WTC11 (cell line): ENCODE data around the gene NSF. TPM values are rescaled to one million over a fixed set of nuclear protein-coding genes. Genes with fewer than 3 reads are reported as not detected.

Source experiments
- ATAC-seq: fragments of 200-7000 bp; cut with Tn5 transposase; 2 replicates; pipeline ENCODE4 v1.10.0; 2021; ENCODE audit warnings: mild to moderate bottlenecking, moderate library complexity
- CTCF ChIA-PET: fragments of 300-600 bp; sonication (Branson Sonifier 250); formaldehyde crosslinking; loops from one replicate; lab custom pipeline; 2021; ENCODE audit warnings: antibody characterized with exemption; lab: Charles Lee
- POLR2A ChIA-PET: fragments of 350-600 bp; sonication (Branson Sonifier 250); formaldehyde crosslinking; loops from one replicate; lab custom pipeline; 2021; ENCODE audit warnings: antibody characterized with exemption; lab: Charles Lee
- DNase-seq: peaks from one replicate; pipeline ENCODE4 v3.0.0; 2021; ENCODE audit warnings: low spot score
- H3K27ac Mint-ChIP-seq: 2 replicates; pipeline ENCODE4 v1.8.0; 2021; ENCODE audit warnings: mixed read lengths
- H3K27me3 Mint-ChIP-seq: 2 replicates; pipeline ENCODE4 v1.8.0; 2021; ENCODE audit warnings: low read depth, mild to moderate bottlenecking, moderate library complexity, mixed read lengths
- H3K36me3 Mint-ChIP-seq: 2 replicates; pipeline ENCODE4 v1.8.0; 2021; ENCODE audit warnings: mixed read lengths
- H3K4me1 Mint-ChIP-seq: 2 replicates; pipeline ENCODE4 v1.8.0; 2022; ENCODE audit warnings: mixed read lengths
- H3K4me3 Mint-ChIP-seq: 2 replicates; pipeline ENCODE4 v1.8.0; 2021; ENCODE audit warnings: mild to moderate bottlenecking, moderate library complexity, mixed read lengths
- H3K9me3 Mint-ChIP-seq: 2 replicates; pipeline ENCODE4 v1.8.0; 2021; ENCODE audit warnings: mixed read lengths
- CDX4 ChIP-seq: fragments of 250-450 bp; sonication (Bioruptor Pico); IDR thresholded peaks from 2 replicates; pipeline ENCODE4 v1.9.0; 2021; ENCODE audit warnings: moderate library complexity, mild to moderate bottlenecking, inconsistent platforms, borderline replicate concordance
- CREM ChIP-seq: sonication (generic); formaldehyde crosslinking; IDR thresholded peaks from 2 replicates; pipeline ENCODE4 v1.8.1; 2022; ENCODE audit warnings: mild to moderate bottlenecking, missing genetic modification reagents, moderate library complexity
- ESRRA ChIP-seq: sonication (generic); formaldehyde crosslinking; IDR thresholded peaks from 2 replicates; pipeline ENCODE4 v1.8.1; 2022; ENCODE audit warnings: mild to moderate bottlenecking, missing genetic modification reagents, borderline replicate concordance
- HMGA2 ChIP-seq: fragments of 250-450 bp; sonication (Bioruptor Pico); IDR thresholded peaks from 2 replicates; pipeline ENCODE4 v1.4.0; 2021; ENCODE audit warnings: mild to moderate bottlenecking, moderate library complexity
- JAZF1 ChIP-seq: fragments of 250-450 bp; sonication (Bioruptor Pico); IDR thresholded peaks from 2 replicates; pipeline ENCODE4 v1.9.0; 2021; ENCODE audit warnings: moderate library complexity, mild to moderate bottlenecking, inconsistent platforms
- JUN ChIP-seq: sonication (generic); formaldehyde crosslinking; IDR thresholded peaks from 2 replicates; pipeline ENCODE4 v1.8.0; 2023; ENCODE audit warnings: mild to moderate bottlenecking, missing genetic modification reagents
- NFATC4 ChIP-seq: fragments of 250-450 bp; sonication (Bioruptor Pico); IDR thresholded peaks from 2 replicates; pipeline ENCODE4 v1.9.0; 2021; ENCODE audit warnings: mild to moderate bottlenecking
- NR1H2 ChIP-seq: sonication (generic); formaldehyde crosslinking; IDR thresholded peaks from 2 replicates; pipeline ENCODE4 v1.9.0; 2021; ENCODE audit warnings: mild to moderate bottlenecking, moderate library complexity, missing genetic modification reagents
- PRRX2 ChIP-seq: fragments of 250-450 bp; sonication (Bioruptor Pico); IDR thresholded peaks from 2 replicates; pipeline ENCODE4 v1.8.0; 2021; ENCODE audit warnings: mild to moderate bottlenecking
- SMAD4 ChIP-seq: sonication (generic); formaldehyde crosslinking; IDR thresholded peaks from 2 replicates; pipeline ENCODE4 v1.8.0; 2022; ENCODE audit warnings: mild to moderate bottlenecking, missing genetic modification reagents
- TCF7 ChIP-seq: sonication (generic); formaldehyde crosslinking; IDR thresholded peaks from 2 replicates; pipeline ENCODE4 v1.8.0; 2022; ENCODE audit warnings: mild to moderate bottlenecking, low read depth, missing genetic modification reagents, moderate library complexity
- TP53 ChIP-seq: sonication (generic); formaldehyde crosslinking; IDR thresholded peaks from 2 replicates; pipeline ENCODE4 v1.8.1; 2023; ENCODE audit warnings: mild to moderate bottlenecking, missing genetic modification reagents
- ZNF416 ChIP-seq: fragments of 250-450 bp; sonication (Bioruptor Pico); IDR thresholded peaks from 2 replicates; pipeline ENCODE4 v1.9.0; 2021; ENCODE audit warnings: mild to moderate bottlenecking, inconsistent platforms
- total RNA-seq: library from RNA; stranded (reverse); gene quantifications from 3 replicates; pipeline ENCODE4 v1.2.3, GENCODE V29; 2021
- TF ChIP-seq, protein P1 (sequence below): sonication (generic); formaldehyde crosslinking; IDR thresholded peaks from 2 replicates; pipeline ENCODE4 v1.8.0; 2022; ENCODE audit warnings: missing genetic modification reagents
- TF ChIP-seq, protein P2 (sequence below): sonication (generic); formaldehyde crosslinking; IDR thresholded peaks from 2 replicates; pipeline ENCODE4 v1.8.1; 2022; ENCODE audit warnings: low read depth, mild to moderate bottlenecking, moderate library complexity, missing genetic modification reagents, borderline replicate concordance
- TF ChIP-seq, protein P3 (sequence below): fragments of 250-450 bp; sonication (Bioruptor Pico); IDR thresholded peaks from 2 replicates; pipeline ENCODE4 v1.9.0; 2021; ENCODE audit warnings: mild to moderate bottlenecking, borderline replicate concordance
- TF ChIP-seq, protein P4 (sequence below): fragments of 250-450 bp; sonication (Bioruptor Pico); IDR thresholded peaks from 2 replicates; pipeline ENCODE4 v1.8.0; 2021; ENCODE audit warnings: mild to moderate bottlenecking

The NSF gene
- total RNA-seq, 1 experiment from 2014 or later: 23.0 TPM

DNA sequence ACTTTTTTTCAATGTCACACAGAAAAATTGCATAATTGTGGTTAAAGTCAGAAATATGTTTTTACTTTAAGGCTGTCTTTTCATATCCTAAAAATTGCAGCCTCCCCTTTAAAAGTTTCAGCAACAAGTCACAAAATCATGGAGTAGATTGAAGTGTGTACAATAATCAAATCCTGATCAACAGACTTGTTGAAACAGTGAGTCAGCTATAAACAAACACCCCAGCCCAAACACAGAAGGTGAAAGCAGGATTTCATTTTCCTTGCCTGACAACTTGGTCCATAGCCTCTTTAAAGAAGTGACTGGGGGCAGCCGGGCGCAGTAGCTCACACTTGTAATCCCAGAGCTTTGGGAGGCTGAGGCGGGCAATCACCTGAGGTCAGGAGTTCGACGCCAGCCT lies 168.1 kb downstream of the NSF start (continued):
- TF ChIP-seq, protein P1, sequence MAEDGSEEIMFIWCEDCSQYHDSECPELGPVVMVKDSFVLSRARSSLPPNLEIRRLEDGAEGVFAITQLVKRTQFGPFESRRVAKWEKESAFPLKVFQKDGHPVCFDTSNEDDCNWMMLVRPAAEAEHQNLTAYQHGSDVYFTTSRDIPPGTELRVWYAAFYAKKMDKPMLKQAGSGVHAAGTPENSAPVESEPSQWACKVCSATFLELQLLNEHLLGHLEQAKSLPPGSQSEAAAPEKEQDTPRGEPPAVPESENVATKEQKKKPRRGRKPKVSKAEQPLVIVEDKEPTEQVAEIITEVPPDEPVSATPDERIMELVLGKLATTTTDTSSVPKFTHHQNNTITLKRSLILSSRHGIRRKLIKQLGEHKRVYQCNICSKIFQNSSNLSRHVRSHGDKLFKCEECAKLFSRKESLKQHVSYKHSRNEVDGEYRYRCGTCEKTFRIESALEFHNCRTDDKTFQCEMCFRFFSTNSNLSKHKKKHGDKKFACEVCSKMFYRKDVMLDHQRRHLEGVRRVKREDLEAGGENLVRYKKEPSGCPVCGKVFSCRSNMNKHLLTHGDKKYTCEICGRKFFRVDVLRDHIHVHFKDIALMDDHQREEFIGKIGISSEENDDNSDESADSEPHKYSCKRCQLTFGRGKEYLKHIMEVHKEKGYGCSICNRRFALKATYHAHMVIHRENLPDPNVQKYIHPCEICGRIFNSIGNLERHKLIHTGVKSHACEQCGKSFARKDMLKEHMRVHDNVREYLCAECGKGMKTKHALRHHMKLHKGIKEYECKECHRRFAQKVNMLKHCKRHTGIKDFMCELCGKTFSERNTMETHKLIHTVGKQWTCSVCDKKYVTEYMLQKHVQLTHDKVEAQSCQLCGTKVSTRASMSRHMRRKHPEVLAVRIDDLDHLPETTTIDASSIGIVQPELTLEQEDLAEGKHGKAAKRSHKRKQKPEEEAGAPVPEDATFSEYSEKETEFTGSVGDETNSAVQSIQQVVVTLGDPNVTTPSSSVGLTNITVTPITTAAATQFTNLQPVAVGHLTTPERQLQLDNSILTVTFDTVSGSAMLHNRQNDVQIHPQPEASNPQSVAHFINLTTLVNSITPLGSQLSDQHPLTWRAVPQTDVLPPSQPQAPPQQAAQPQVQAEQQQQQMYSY (CRISPR knock-in tag): no peak
- TF ChIP-seq ESRRA (CRISPR knock-in tag): no peak
- TF ChIP-seq, all 79 proteins: peak for 0

DNA sequence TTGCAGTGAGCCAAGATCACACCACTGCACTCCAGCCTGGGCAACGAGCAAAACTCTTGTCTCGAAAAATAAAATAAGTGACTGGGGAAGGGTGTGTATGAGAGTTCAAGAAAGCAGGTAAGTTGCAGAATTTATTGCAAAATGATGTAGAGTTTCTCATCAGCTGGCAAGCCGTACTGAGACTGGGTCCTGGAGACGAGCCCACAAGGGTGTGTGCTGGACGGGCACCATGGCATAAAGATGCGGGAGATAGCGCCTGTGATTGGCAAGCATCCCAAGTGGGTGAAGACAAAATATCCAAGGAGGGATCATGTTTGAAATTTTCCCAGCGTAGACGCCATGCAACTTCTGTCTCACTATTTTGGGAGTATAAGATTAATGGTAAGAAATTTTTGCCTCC lies 168.7 kb downstream of the NSF start:
- CTCF ChIA-PET: no interaction called here
- no peak overlapping the region for H3K4me3 Mint-ChIP-seq
- POLR2A ChIA-PET: interaction anchor here (0.6 kb wide), 1 partner anchor 350 kb away, joined by 3 read pairs; no protein-coding TSS in a partner anchor

More for the DNA sequence above, 168.7 kb downstream of the NSF start:
- H3K36me3 Mint-ChIP-seq: peaks cover 11% of the 10 kb centered on the region; the same call in 1 of the 2 replicates
- H3K27ac Mint-ChIP-seq: no peak overlapping the region; the same call in 1 of the 2 replicates
- H3K9me3 Mint-ChIP-seq: no peaks in the 10 kb centered on the region
- TF ChIP-seq, protein P2, sequence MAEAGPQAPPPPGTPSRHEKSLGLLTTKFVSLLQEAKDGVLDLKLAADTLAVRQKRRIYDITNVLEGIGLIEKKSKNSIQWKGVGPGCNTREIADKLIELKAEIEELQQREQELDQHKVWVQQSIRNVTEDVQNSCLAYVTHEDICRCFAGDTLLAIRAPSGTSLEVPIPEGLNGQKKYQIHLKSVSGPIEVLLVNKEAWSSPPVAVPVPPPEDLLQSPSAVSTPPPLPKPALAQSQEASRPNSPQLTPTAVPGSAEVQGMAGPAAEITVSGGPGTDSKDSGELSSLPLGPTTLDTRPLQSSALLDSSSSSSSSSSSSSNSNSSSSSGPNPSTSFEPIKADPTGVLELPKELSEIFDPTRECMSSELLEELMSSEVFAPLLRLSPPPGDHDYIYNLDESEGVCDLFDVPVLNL (CRISPR knock-in tag): no peak
- TF ChIP-seq CDX4 (CRISPR knock-in tag): no peak
- no peak for TF ChIP-seq NR1H2
- no peak for TF ChIP-seq HMGA2 (CRISPR knock-in tag)
- TF ChIP-seq PRRX2 (CRISPR knock-in tag): no peak
- no peak for TF ChIP-seq TCF7 (CRISPR knock-in tag)
- TF ChIP-seq, protein P3, sequence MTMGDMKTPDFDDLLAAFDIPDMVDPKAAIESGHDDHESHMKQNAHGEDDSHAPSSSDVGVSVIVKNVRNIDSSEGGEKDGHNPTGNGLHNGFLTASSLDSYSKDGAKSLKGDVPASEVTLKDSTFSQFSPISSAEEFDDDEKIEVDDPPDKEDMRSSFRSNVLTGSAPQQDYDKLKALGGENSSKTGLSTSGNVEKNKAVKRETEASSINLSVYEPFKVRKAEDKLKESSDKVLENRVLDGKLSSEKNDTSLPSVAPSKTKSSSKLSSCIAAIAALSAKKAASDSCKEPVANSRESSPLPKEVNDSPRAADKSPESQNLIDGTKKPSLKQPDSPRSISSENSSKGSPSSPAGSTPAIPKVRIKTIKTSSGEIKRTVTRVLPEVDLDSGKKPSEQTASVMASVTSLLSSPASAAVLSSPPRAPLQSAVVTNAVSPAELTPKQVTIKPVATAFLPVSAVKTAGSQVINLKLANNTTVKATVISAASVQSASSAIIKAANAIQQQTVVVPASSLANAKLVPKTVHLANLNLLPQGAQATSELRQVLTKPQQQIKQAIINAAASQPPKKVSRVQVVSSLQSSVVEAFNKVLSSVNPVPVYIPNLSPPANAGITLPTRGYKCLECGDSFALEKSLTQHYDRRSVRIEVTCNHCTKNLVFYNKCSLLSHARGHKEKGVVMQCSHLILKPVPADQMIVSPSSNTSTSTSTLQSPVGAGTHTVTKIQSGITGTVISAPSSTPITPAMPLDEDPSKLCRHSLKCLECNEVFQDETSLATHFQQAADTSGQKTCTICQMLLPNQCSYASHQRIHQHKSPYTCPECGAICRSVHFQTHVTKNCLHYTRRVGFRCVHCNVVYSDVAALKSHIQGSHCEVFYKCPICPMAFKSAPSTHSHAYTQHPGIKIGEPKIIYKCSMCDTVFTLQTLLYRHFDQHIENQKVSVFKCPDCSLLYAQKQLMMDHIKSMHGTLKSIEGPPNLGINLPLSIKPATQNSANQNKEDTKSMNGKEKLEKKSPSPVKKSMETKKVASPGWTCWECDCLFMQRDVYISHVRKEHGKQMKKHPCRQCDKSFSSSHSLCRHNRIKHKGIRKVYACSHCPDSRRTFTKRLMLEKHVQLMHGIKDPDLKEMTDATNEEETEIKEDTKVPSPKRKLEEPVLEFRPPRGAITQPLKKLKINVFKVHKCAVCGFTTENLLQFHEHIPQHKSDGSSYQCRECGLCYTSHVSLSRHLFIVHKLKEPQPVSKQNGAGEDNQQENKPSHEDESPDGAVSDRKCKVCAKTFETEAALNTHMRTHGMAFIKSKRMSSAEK (CRISPR knock-in tag): no peak
- TF ChIP-seq NFATC4 (CRISPR knock-in tag): no peak
- TF ChIP-seq SMAD4 (CRISPR knock-in tag): no peak
- no peak for TF ChIP-seq TP53 (CRISPR knock-in tag)
- no peak for TF ChIP-seq CREM (CRISPR knock-in tag)
- no peak for TF ChIP-seq JUN (CRISPR knock-in tag)
- TF ChIP-seq JAZF1 (CRISPR knock-in tag): no peak
- no peak for TF ChIP-seq ZNF416
- TF ChIP-seq, protein P4, sequence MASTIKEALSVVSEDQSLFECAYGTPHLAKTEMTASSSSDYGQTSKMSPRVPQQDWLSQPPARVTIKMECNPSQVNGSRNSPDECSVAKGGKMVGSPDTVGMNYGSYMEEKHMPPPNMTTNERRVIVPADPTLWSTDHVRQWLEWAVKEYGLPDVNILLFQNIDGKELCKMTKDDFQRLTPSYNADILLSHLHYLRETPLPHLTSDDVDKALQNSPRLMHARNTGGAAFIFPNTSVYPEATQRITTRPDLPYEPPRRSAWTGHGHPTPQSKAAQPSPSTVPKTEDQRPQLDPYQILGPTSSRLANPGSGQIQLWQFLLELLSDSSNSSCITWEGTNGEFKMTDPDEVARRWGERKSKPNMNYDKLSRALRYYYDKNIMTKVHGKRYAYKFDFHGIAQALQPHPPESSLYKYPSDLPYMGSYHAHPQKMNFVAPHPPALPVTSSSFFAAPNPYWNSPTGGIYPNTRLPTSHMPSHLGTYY (CRISPR knock-in tag): no peak
- no peak for ATAC-seq
- no peak for DNase-seq
- no peaks in the 10 kb centered on the region for H3K27me3 Mint-ChIP-seq
- peaks cover under 1% of the 10 kb centered on the region; the same call in 1 of the 2 replicates for H3K4me1 Mint-ChIP-seq
